Hepatocyte (in vitro differentiated cells): Measurements from ENCODE around the gene PITX3.

Source experiments
- EZH2phosphoT487 ChIP-seq: fragments of 200-600 bp; sonication (generic); IDR thresholded peaks from one replicate; pipeline ENCODE4 v1.6.1; 2018; ENCODE audit warnings: antibody characterized with exemption, mild to moderate bottlenecking, low read depth, moderate library complexity; ENCODE audit not compliant: unreplicated experiment, severe bottlenecking
- TF ChIP-seq, protein P1 (sequence below): fragments of 200-600 bp; sonication (generic); IDR thresholded peaks from 2 replicates; pipeline ENCODE4 v1.5.1; 2016; ENCODE audit warnings: antibody characterized with exemption, mild to moderate bottlenecking; ENCODE audit not compliant: poor library complexity

DNA sequence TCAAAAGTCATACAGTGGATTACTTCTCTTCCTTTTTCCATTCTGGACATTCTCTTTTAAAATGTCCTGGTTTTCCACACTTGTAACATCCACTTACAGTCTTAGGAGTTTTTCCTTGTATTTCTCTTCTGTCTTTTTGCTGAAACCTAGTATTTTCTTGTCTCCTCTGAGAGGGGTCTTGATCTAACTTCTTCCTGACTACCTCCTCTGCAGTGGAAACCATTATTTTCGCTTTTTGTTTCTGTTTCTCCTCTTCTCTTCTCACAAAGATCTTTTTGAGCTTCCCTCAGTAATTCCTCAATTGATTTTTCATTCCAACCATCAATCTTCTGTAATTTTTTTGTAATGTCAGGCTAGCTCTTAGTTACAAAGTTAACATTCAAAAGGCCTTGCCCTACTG lies 38.9 kb downstream of the PITX3 start:
- TF ChIP-seq EZH2phosphoT487: no peak
- TF ChIP-seq, protein P1, sequence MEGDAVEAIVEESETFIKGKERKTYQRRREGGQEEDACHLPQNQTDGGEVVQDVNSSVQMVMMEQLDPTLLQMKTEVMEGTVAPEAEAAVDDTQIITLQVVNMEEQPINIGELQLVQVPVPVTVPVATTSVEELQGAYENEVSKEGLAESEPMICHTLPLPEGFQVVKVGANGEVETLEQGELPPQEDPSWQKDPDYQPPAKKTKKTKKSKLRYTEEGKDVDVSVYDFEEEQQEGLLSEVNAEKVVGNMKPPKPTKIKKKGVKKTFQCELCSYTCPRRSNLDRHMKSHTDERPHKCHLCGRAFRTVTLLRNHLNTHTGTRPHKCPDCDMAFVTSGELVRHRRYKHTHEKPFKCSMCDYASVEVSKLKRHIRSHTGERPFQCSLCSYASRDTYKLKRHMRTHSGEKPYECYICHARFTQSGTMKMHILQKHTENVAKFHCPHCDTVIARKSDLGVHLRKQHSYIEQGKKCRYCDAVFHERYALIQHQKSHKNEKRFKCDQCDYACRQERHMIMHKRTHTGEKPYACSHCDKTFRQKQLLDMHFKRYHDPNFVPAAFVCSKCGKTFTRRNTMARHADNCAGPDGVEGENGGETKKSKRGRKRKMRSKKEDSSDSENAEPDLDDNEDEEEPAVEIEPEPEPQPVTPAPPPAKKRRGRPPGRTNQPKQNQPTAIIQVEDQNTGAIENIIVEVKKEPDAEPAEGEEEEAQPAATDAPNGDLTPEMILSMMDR: no peak
